Amygdala (tissue), 56 donors: ENCODE data around the gene SLC46A2.
A peak's percentile ranks its signal among the peaks of the same experiment; 100 is the strongest.

ENCODE experiments used
- DNase-seq, 56 donors: peaks; one replicate each; lab custom pipeline; 2025; lab: John Stamatoyannopoulos, UW

SLC46A2 gene

GRCh38 chr9:112887381-112887780 is 3.3 kb downstream of the SLC46A2 start:
- peak in 6 of 56 donors; percentile 9 to 21 (median 13) for DNase-seq

GRCh38 chr9:112886351-112886750 is 4.3 kb downstream of the SLC46A2 start:
- no peak for DNase-seq

- no peak for DNase-seq
Observed at GRCh38 chr9:112885324-112885723, 5.4 kb downstream of the SLC46A2 start.

- no peak for DNase-seq
Observed at GRCh38 chr9:112884721-112885120, 6.0 kb downstream of the SLC46A2 start.

- DNase-seq = no peak
Observed at GRCh38 chr9:112884101-112884500, 6.6 kb downstream of the SLC46A2 start.

- DNase-seq = no peak
Observed at GRCh38 chr9:112881331-112881730, 9.3 kb downstream of the SLC46A2 start.

GRCh38 chr9:112880650-112881049 is 10.0 kb downstream of the SLC46A2 start:
- DNase-seq = no peak

- no peak for DNase-seq
Observed at GRCh38 chr9:112878752-112879151, 11.9 kb downstream of the SLC46A2 start.

- no peak for DNase-seq
Observed at GRCh38 chr9:112873773-112874405, 16.8 kb downstream of the SLC46A2 start.

- DNase-seq = no peak
Observed at GRCh38 chr9:112872019-112872418, 18.7 kb downstream of the SLC46A2 start.

GRCh38 chr9:112870556-112870955 is 20.1 kb downstream of the SLC46A2 start:
- DNase-seq = no peak

- no peak for DNase-seq
Observed at GRCh38 chr9:112869917-112870316, 20.8 kb downstream of the SLC46A2 start.

GRCh38 chr9:112869041-112869529 is 21.6 kb downstream of the SLC46A2 start:
- DNase-seq = no peak

- no peak for DNase-seq
Observed at GRCh38 chr9:112868461-112868860, 22.2 kb downstream of the SLC46A2 start.

- no peak for DNase-seq
Observed at GRCh38 chr9:112867275-112867991, 23.2 kb downstream of the SLC46A2 start.

GRCh38 chr9:112866662-112867274 is 23.9 kb downstream of the SLC46A2 start:
- no peak for DNase-seq

- no peak for DNase-seq
Observed at GRCh38 chr9:112864982-112865381, 25.7 kb downstream of the SLC46A2 start.

- DNase-seq = no peak
Observed at GRCh38 chr9:112864403-112864802, 26.3 kb downstream of the SLC46A2 start.

- no peak for DNase-seq
Observed at GRCh38 chr9:112863746-112864145, 26.9 kb downstream of the SLC46A2 start.

- DNase-seq = peak in 2 of 56 donors; percentile 8 to 27
Observed at GRCh38 chr9:112863214-112863613, 27.5 kb downstream of the SLC46A2 start.
